A172 (cell line): ENCODE results near the gene EIF4A3. TPM values are rescaled to one million over a fixed set of nuclear protein-coding genes. Genes with fewer than 3 reads are reported as not detected.

Source experiments
- DNase-seq: peaks from one replicate; pipeline ENCODE4 v3.0.0-alpha.2; 2015; ENCODE audit warnings: low spot score
- total RNA-seq: library from RNA; depleted of rRNA; stranded (reverse); fragments of >200 nt; shearing (Covaris generic); gene quantifications from 2 replicates; pipeline ENCODE4 v1.2.3, GENCODE V29; 2014

The EIF4A3 gene
- total RNA-seq, 1 experiment from 2014 or later: 184 TPM

GRCh38 chr17:80112471-80113032 lies 34.4 kb downstream of the EIF4A3 start:
- DNase-seq: no peak

DNA sequence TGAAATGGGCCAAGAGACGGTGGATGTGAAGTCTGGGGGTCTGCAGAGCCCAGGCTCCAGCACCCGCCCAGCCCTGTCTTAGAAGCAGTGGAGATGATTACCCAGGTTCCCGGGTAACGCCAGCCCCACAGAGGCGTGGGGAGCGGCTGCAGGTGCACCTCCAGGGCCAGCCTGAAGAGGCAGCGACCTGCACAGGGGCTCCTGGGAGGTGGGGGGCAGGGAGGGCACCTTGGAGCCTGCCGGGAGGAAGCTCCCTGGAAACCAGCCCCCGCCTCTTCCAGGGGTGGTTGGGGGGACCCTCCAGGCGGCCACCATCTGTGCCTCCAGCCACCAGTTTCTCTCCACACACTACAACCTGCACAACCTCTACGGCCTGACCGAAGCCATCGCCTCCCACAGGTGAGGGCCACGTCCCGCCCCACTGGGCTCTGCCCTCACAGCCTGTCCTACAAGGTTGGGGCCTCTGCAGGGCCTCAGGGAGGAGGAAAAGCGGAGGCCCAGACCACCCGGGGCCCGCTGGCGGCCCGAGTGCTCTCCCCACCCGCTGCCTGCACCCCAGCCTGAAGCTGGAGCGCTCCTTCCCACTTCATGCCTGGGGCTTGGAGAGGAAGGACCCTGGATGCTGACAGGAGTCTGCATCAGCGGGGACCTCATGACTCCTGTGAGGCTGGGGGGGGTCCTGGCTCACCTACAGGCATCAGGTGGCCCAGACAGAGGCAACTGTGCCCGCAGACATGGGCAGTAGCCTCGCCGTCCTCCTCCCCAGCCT lies 35.0 kb downstream of the EIF4A3 start:
- DNase-seq: no peak

DNA sequence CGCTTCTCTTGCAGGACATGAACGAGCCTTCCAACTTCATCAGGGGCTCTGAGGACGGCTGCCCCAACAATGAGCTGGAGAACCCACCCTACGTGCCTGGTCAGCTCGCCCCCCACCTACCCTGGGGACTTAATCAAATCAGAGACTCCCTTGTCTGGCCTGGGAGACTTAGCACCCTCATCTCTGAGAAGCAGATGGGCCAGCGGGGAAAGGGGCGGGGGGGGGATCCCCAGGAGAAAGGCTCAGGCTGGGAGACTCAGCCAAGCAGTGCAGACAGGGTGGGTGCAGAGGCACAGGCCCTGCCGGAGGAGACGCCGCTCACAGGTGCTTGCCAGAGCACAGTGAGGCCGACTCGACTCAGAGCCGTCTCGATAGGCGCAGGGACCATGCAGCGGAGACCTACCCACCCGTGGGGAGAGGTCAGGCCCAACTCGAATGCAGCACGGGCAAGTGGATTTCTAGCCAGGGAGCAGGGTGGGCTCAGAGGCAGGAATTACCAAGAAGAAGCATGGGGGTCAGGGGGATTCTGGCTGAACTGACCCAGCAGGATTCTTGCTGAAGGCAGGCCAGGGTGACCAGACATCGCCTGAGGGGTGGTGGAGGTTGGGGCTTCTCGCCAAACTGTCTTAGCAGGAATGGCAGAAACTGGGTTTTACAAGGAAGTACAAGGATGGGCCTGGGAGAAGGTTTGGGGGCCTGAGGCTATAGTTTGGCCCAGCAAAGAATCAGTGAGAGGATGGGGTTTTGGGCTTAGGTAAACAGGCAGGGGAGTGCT lies 35.8 kb downstream of the EIF4A3 start:
- DNase-seq: no peak

GRCh38 chr17:80110447-80110812 lies 36.5 kb downstream of the EIF4A3 start:
- DNase-seq: no peak

GRCh38 chr17:80109713-80110446 lies 37.0 kb downstream of the EIF4A3 start:
- DNase-seq: no peak

GRCh38 chr17:80109066-80109660 lies 37.8 kb downstream of the EIF4A3 start:
- no peak for DNase-seq

GRCh38 chr17:80108036-80108971 lies 38.6 kb downstream of the EIF4A3 start:
- DNase-seq: no peak

DNA sequence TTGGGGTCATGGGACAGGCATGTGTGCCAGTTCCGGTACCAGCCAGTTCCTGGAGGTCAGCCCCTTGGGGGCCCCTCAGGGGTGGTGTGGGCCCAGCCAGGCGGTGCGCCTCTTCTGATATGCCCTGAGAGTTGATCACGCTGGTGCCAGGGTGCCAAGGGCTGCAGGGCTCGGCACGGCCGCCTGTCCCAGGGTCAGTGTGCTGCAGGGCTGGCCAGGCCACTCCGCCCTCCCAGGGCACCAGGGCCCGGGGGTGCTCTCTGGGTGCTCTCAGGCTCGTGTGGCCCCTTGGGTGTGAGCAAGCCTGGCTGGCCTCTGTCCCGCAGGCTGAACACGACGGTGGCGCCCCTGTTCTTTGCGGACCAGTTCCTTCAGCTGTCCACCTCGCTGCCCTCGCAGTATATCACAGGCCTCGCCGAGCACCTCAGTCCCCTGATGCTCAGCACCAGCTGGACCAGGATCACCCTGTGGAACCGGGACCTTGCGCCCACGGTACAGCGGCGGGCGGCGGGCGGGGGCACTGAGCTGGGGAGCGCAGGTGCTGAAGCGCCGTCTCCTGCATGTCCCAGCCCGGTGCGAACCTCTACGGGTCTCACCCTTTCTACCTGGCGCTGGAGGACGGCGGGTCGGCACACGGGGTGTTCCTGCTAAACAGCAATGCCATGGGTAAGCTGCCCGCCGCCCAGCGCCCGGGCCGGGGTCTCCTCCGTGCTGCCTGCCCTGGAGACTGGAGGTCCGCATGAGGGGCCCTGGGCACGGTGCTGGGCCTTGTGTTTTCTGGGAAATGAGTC lies 39.5 kb downstream of the EIF4A3 start:
- DNase-seq: no peak

GRCh38 chr17:80106751-80107150 lies 40.2 kb downstream of the EIF4A3 start:
- DNase-seq: no peak

- DNase-seq: no peak
These were observed 40.8 kb downstream of the EIF4A3 start for GRCh38 chr17:80106176-80106575.

DNA sequence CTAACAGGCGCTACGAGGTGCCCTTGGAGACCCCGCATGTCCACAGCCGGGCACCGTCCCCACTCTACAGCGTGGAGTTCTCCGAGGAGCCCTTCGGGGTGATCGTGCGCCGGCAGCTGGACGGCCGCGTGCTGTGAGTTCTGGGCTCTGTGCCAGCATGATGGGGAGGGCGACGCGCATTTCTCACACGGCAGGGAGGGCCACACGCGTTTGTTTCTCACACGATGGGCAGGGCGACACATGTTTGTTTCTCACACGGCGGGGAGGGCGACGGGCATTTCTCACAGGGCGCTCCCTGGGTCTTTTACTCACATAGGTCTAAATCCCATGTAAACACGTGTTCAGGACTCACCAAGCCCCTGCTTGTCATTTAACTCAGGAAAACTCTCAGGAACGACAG lies 41.2 kb downstream of the EIF4A3 start:
- no peak for DNase-seq

- no peak for DNase-seq
These were observed 42.0 kb downstream of the EIF4A3 start for GRCh38 chr17:80104956-80105375.

- DNase-seq: peak; percentile 93
These were observed 42.5 kb downstream of the EIF4A3 start for GRCh38 chr17:80104321-80104955.

GRCh38 chr17:80103449-80104085 lies 43.4 kb downstream of the EIF4A3 start:
- no peak for DNase-seq

DNA sequence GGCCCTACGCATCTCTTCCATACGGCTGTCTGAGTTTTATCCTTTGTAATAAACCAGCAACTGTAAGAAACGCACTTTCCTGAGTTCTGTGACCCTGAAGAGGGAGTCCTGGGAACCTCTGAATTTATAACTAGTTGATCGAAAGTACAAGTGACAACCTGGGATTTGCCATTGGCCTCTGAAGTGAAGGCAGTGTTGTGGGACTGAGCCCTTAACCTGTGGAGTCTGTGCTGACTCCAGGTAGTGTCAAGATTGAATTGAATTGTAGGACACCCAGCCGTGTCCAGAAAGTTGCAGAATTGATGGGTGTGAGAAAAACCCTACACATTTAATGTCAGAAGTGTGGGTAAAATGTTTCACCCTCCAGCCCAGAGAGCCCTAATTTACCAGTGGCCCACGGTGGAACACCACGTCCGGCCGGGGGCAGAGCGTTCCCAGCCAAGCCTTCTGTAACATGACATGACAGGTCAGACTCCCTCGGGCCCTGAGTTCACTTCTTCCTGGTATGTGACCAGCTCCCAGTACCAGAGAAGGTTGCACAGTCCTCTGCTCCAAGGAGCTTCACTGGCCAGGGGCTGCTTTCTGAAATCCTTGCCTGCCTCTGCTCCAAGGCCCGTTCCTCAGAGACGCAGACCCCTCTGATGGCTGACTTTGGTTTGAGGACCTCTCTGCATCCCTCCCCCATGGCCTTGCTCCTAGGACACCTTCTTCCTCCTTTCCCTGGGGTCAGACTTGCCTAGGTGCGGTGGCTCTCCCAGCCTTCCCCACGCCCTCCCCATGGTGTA lies 44.1 kb downstream of the EIF4A3 start:
- no peak for DNase-seq

DNA sequence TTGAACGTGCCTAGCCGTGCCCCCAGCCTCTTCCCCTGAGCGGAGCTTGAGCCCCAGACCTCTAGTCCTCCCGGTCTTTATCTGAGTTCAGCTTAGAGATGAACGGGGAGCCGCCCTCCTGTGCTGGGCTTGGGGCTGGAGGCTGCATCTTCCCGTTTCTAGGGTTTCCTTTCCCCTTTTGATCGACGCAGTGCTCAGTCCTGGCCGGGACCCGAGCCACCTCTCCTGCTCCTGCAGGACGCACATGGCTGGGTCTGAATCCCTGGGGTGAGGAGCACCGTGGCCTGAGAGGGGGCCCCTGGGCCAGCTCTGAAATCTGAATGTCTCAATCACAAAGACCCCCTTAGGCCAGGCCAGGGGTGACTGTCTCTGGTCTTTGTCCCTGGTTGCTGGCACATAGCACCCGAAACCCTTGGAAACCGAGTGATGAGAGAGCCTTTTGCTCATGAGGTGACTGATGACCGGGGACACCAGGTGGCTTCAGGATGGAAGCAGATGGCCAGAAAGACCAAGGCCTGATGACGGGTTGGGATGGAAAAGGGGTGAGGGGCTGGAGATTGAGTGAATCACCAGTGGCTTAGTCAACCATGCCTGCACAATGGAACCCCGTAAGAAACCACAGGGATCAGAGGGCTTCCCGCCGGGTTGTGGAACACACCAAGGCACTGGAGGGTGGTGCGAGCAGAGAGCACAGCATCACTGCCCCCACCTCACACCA lies 44.8 kb downstream of the EIF4A3 start:
- DNase-seq: peak; percentile 81
